Liver (tissue), 9 donors: ENCODE measurements around the gene CPAMD8. TPM values are rescaled to one million over a fixed set of nuclear protein-coding genes. Genes with fewer than 3 reads are reported as not detected.

ENCODE experiments used
- DNase-seq: peaks from one replicate; pipeline ENCODE4 v3.0.0-alpha.2; 2017; ENCODE audit warnings: low spot score
- H3K27ac ChIP-seq, 2 donors: one replicate each; pipeline ENCODE4 v1.7.0; 2013; ENCODE audit warnings: inconsistent platforms in 2 of 2, low read length in 2 of 2, control low read depth in 1 of 2, low read depth in 1 of 2, mild to moderate bottlenecking in 1 of 2
- H3K27me3 ChIP-seq, 4 donors: one replicate each; pipeline versions ENCODE4 v1.6.1 to v1.7.0; 2013; ENCODE audit warnings: low read length in 3 of 4, inconsistent platforms in 1 of 4, mild to moderate bottlenecking in 1 of 4, moderate library complexity in 1 of 4; ENCODE audit not compliant: control insufficient read depth in 4 of 4, insufficient read depth in 4 of 4
- H3K36me3 ChIP-seq, 4 donors: one replicate each; pipeline versions ENCODE4 v1.6.1 to v1.7.0; 2013; ENCODE audit warnings: low read length in 3 of 4, mild to moderate bottlenecking in 3 of 4, low read depth in 1 of 4, moderate library complexity in 1 of 4; ENCODE audit not compliant: control insufficient read depth in 4 of 4, insufficient read depth in 3 of 4
- H3K4me1 ChIP-seq, 4 donors: one replicate each; pipeline versions ENCODE4 v1.6.1 to v1.7.0; 2013; ENCODE audit warnings: low read length in 3 of 4, mild to moderate bottlenecking in 3 of 4, moderate library complexity in 1 of 4; ENCODE audit not compliant: control insufficient read depth in 4 of 4, insufficient read depth in 4 of 4
- H3K4me3 ChIP-seq, 3 donors: one replicate each; pipeline versions ENCODE4 v1.6.1 to v1.7.0; 2013; ENCODE audit warnings: low read length in 3 of 3, control low read depth in 1 of 3, low read depth in 1 of 3, mild to moderate bottlenecking in 1 of 3
- H3K9ac ChIP-seq, 2 donors: one replicate each; pipeline ENCODE4 v1.7.0; 2013; ENCODE audit warnings: low read length in 2 of 2, mild to moderate bottlenecking in 2 of 2, moderate library complexity in 2 of 2, control low read depth in 1 of 2, low read depth in 1 of 2
- H3K9me3 ChIP-seq, 4 donors: one replicate each; pipeline versions ENCODE4 v1.6.1 to v1.7.0; 2013; ENCODE audit warnings: low read length in 3 of 4; ENCODE audit not compliant: control insufficient read depth in 4 of 4
- FOXA1 ChIP-seq: IDR thresholded peaks from 2 replicates; pipeline ENCODE4 v1.6.1; 2016; ENCODE audit warnings: antibody characterized with exemption
- FOXA2 ChIP-seq: IDR thresholded peaks from 2 replicates; pipeline ENCODE4 v1.6.1; 2016; ENCODE audit warnings: antibody characterized with exemption
- GABPA ChIP-seq, 2 donors: IDR thresholded peaks in 1 of 2; conservative IDR thresholded peaks in 1 of 2; 2 replicates each; pipeline ENCODE4 v1.6.1; 2016; ENCODE audit warnings: antibody characterized with exemption in 2 of 2, mild to moderate bottlenecking in 1 of 2, moderate library complexity in 1 of 2
- HNF4A ChIP-seq, 2 donors: conservative IDR thresholded peaks; 2 replicates each; pipeline ENCODE4 v1.6.1; 2016; ENCODE audit warnings: antibody characterized with exemption in 2 of 2, mild to moderate bottlenecking in 2 of 2
- HNF4G ChIP-seq: IDR thresholded peaks from 2 replicates; pipeline ENCODE4 v1.6.1; 2016; ENCODE audit warnings: antibody characterized with exemption
- NR2F2 ChIP-seq: IDR thresholded peaks from 2 replicates; pipeline ENCODE4 v1.6.1; 2016; ENCODE audit warnings: antibody characterized with exemption
- SP1 ChIP-seq: IDR thresholded peaks from 2 replicates; pipeline ENCODE4 v1.6.1; 2018; ENCODE audit warnings: antibody characterized with exemption, mild to moderate bottlenecking
- TAF1 ChIP-seq: conservative IDR thresholded peaks from 2 replicates; pipeline ENCODE4 v1.6.1; 2016; ENCODE audit warnings: antibody characterized with exemption, mild to moderate bottlenecking
- YY1 ChIP-seq: IDR thresholded peaks from 2 replicates; pipeline ENCODE4 v1.6.1; 2016; ENCODE audit warnings: antibody characterized with exemption, mild to moderate bottlenecking
- WGBS: extraction: QIAGEN DNeasy Blood & Tissue Kit; methylation state at CpG from one replicate; pipeline ENCODE4 v1.1.7; 2013; 5-methylcytosine and 5-hydroxymethylcytosine counted together
- polyA plus RNA-seq, 2 donors: library from polyadenylated mRNA; stranded (reverse) in 1 of 2; unstranded in 1 of 2; fragments of 200-250 nt in 1 of 2; fragments of >200 nt in 1 of 2; fragmentation: Nextera tagmentation in 1 of 2; extraction: Ambion mirVana in 1 of 2; gene quantifications; one replicate each; pipeline versions ENCODE4 v1.2.1 to v1.2.3, GENCODE V29; 2013 to 2015
- total RNA-seq, 2 donors: library from RNA; depleted of rRNA; stranded (reverse); fragments of >200 nt; gene quantifications; one replicate each; pipeline ENCODE4 v1.2.3, GENCODE V29; 2014
- TF ChIP-seq, protein P1 (sequence below): IDR thresholded peaks from 2 replicates; pipeline ENCODE4 v1.6.1; 2016; ENCODE audit warnings: antibody characterized with exemption
- TF ChIP-seq, protein P2 (sequence below): IDR thresholded peaks from 2 replicates; pipeline ENCODE4 v1.6.1; 2016; ENCODE audit warnings: antibody characterized with exemption, mild to moderate bottlenecking
- TF ChIP-seq, protein P3 (sequence below): fragments of 150-350 bp; IDR thresholded peaks from 2 replicates; pipeline ENCODE4 v1.5.1; 2017; ENCODE audit warnings: improper control_type of control experiment, low read depth, low read length; ENCODE audit not compliant: missing input control
- TF ChIP-seq, protein P4 (sequence below): IDR thresholded peaks from 2 replicates; pipeline ENCODE4 v1.6.1; 2016; ENCODE audit warnings: antibody characterized with exemption
- donor health status: healthy.
- donor health status: healthy.
- donor health status: healthy.
- donor health status: healthy.
- donor health status: healthy.

Gene CPAMD8
- total and polyA plus RNA-seq, 4 donors: 0.92 to 1.4 (median 1.1) TPM

DNA sequence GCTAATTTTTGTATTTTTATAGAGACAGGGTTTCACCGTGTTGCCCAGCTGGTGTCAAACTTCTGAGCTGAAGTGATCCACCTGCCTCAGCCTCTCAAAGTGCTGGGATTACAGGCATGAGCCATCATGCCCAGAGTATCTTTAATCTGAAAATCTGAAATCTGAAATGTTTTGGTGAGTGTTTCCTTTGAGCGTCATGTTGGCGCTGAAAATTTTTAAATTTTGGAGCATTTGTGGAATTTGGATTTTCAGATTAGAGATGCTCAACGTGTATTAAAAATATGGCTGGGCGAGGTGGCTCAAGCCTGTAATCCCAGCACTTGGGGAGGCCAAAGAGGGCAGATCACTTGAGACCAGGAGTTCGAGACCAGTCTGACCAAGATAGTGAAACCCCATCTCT lies 5.1 kb upstream of the CPAMD8 start:
- H3K9ac ChIP-seq: no peak overlapping the region
- no peaks in the 10 kb centered on the region for H3K27me3 ChIP-seq
- no peak overlapping the region for H3K4me3 ChIP-seq
- H3K9me3 ChIP-seq: no peaks in the 10 kb centered on the region
- H3K4me1 ChIP-seq: no peaks in the 10 kb centered on the region
- H3K27ac ChIP-seq: no peak overlapping the region
- WGBS: 79% methylated on average over 6 of the region's 6 CpGs
- no peaks in the 10 kb centered on the region for H3K36me3 ChIP-seq
- no peak for TF ChIP-seq HNF4G
- no peak for TF ChIP-seq FOXA2
- TF ChIP-seq HNF4A (conservative IDR thresholded peaks at IDR 0.05): no peak
- no peak for TF ChIP-seq SP1
- TF ChIP-seq TAF1: no peak
- TF ChIP-seq FOXA1: no peak
- TF ChIP-seq, protein P1, sequence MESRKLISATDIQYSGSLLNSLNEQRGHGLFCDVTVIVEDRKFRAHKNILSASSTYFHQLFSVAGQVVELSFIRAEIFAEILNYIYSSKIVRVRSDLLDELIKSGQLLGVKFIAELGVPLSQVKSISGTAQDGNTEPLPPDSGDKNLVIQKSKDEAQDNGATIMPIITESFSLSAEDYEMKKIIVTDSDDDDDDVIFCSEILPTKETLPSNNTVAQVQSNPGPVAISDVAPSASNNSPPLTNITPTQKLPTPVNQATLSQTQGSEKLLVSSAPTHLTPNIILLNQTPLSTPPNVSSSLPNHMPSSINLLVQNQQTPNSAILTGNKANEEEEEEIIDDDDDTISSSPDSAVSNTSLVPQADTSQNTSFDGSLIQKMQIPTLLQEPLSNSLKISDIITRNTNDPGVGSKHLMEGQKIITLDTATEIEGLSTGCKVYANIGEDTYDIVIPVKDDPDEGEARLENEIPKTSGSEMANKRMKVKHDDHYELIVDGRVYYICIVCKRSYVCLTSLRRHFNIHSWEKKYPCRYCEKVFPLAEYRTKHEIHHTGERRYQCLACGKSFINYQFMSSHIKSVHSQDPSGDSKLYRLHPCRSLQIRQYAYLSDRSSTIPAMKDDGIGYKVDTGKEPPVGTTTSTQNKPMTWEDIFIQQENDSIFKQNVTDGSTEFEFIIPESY: no peak
- DNase-seq: no peak

DNA sequence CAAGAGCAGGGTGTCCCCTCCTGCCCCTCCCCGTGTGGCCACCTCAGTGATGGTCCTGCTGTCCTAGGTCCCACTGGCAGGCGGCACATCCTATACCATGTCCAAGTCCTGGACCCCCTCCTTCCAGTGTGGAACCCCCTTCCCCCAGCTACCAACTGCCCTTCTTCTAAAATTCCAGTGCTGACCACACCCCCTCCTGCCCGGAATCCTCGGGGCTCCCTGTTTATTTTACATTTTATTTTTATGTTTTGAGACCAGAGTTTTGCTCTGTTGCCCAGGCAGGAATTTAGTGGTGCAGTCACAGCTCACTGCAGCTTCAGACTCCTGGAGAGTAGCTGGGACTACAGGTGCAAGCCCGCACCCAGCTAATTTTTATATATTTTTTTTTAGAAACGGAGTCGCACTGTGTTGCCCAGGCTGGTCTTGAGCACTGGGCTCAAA lies 945 bp upstream of the CPAMD8 start:
- DNase-seq: no peak
- WGBS: 50% methylated on average over 7 of the region's 7 CpGs
- Histone ChIP-seq H3K27ac (no peak overlapping the region), H3K27me3 (peaks cover 0 to 4% (median 0%) of the 10 kb centered on the region in 4 donors), H3K36me3 (no peaks in the 10 kb centered on the region), H3K4me1 (peaks cover 0 to 5% (median 0%) of the 10 kb centered on the region in 4 donors), H3K9ac (no peak overlapping the region), H3K4me3 (no peak overlapping the region), H3K9me3 (peaks cover 2 to 7% (median 4%) of the 10 kb centered on the region in 4 donors)
- TF ChIP-seq, protein P1: no peak
- TF ChIP-seq, protein P2, sequence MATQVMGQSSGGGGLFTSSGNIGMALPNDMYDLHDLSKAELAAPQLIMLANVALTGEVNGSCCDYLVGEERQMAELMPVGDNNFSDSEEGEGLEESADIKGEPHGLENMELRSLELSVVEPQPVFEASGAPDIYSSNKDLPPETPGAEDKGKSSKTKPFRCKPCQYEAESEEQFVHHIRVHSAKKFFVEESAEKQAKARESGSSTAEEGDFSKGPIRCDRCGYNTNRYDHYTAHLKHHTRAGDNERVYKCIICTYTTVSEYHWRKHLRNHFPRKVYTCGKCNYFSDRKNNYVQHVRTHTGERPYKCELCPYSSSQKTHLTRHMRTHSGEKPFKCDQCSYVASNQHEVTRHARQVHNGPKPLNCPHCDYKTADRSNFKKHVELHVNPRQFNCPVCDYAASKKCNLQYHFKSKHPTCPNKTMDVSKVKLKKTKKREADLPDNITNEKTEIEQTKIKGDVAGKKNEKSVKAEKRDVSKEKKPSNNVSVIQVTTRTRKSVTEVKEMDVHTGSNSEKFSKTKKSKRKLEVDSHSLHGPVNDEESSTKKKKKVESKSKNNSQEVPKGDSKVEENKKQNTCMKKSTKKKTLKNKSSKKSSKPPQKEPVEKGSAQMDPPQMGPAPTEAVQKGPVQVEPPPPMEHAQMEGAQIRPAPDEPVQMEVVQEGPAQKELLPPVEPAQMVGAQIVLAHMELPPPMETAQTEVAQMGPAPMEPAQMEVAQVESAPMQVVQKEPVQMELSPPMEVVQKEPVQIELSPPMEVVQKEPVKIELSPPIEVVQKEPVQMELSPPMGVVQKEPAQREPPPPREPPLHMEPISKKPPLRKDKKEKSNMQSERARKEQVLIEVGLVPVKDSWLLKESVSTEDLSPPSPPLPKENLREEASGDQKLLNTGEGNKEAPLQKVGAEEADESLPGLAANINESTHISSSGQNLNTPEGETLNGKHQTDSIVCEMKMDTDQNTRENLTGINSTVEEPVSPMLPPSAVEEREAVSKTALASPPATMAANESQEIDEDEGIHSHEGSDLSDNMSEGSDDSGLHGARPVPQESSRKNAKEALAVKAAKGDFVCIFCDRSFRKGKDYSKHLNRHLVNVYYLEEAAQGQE: no peak
- TF ChIP-seq YY1 (no peak), SP1 (no peak), FOXA1 (no peak), GABPA (IDR thresholded peaks at IDR 0.05 in 1 of 2, conservative IDR thresholded peaks at IDR 0.05 in 1 of 2) (no peak), FOXA2 (no peak), NR2F2 (no peak), TAF1 (no peak), HNF4G (no peak)
- TF ChIP-seq, protein P3, sequence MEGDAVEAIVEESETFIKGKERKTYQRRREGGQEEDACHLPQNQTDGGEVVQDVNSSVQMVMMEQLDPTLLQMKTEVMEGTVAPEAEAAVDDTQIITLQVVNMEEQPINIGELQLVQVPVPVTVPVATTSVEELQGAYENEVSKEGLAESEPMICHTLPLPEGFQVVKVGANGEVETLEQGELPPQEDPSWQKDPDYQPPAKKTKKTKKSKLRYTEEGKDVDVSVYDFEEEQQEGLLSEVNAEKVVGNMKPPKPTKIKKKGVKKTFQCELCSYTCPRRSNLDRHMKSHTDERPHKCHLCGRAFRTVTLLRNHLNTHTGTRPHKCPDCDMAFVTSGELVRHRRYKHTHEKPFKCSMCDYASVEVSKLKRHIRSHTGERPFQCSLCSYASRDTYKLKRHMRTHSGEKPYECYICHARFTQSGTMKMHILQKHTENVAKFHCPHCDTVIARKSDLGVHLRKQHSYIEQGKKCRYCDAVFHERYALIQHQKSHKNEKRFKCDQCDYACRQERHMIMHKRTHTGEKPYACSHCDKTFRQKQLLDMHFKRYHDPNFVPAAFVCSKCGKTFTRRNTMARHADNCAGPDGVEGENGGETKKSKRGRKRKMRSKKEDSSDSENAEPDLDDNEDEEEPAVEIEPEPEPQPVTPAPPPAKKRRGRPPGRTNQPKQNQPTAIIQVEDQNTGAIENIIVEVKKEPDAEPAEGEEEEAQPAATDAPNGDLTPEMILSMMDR: no peak
- TF ChIP-seq, protein P4, sequence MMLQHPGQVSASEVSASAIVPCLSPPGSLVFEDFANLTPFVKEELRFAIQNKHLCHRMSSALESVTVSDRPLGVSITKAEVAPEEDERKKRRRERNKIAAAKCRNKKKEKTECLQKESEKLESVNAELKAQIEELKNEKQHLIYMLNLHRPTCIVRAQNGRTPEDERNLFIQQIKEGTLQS: no peak
